ENCODE measurements around the gene BRWD1. TPM values are rescaled to one million over a fixed set of nuclear protein-coding genes. Genes with fewer than 3 reads are reported as not detected.

BRWD1 gene
- total and polyA plus RNA-seq, 2 of the 8 experiments (the other 6 are each of a cell fraction or from before 2014, with no cell fraction given), result 9.3 to 45.2 TPM

DNA sequence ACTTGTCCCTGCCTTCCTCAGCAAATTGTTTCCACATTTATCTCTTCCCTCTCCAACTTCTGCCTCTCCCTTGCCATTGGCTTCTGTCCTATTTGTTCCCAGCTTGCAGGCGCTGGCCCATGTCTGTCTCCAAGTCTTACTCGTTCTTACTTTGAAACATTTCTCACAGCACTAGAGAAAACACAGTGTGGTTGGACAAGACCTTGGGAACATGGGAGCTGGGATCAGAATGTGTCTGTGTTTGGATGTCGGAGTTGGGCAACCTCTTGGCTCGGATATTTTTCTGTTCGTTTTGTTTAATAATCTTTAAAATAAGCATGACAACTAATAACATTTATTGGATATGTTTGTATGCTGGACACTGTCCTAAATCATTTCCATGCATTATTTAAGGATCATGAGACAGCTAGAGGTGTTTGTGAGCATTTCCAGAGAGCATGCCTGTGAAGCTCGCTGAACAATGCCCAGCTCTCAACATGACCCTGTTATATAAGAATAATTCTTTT, 5.9 kb upstream of the BRWD1 start:
- Histone ChIP-seq H3K4ac (replicated peaks; ENCODE audit: insufficient read length, low read depth, low read length) (no peak overlapping the region), H2BK120ac (replicated peaks; ENCODE audit: low read depth, low read length) (no peak overlapping the region), H4K8ac (ENCODE audit: extremely low read depth, insufficient read depth, low read length) (no peak overlapping the region), H3K79me2 (ENCODE audit: control insufficient read depth in 1 of 2, insufficient read depth in 2 of 2, low read length in 2 of 2) (no peaks in the 10 kb centered on the region), H3K14ac (ENCODE audit: insufficient read length) (no peak overlapping the region), H3K56ac (replicated peaks; ENCODE audit: insufficient read length, low read depth, low read length) (no peak overlapping the region), H3K23me2 (ENCODE audit: low read depth, low read length) (peaks cover 4% of the 10 kb centered on the region), H3K9me3 (ENCODE audit: insufficient read depth in 2 of 2, low read depth in 1 of 2, low read length in 1 of 2) (no peaks in the 10 kb centered on the region), H3K79me1 (ENCODE audit: low read depth, low read length) (no peaks in the 10 kb centered on the region), H3K27ac (ENCODE audit: low read depth, low read length) (no peak overlapping the region), H2BK12ac (ENCODE audit: low read depth, low read length) (no peak overlapping the region), H2BK5ac (ENCODE audit: low read depth, low read length) (no peak overlapping the region), H4K20me1 (replicated peaks in 1 of 2; ENCODE audit: control insufficient read depth in 1 of 2, insufficient read depth in 2 of 2, low read length in 2 of 2) (no peaks in the 10 kb centered on the region), H3K23ac (ENCODE audit: insufficient read length) (no peak overlapping the region), H4K91ac (replicated peaks; ENCODE audit: insufficient read length, low read length) (no peak overlapping the region), H4K5ac (ENCODE audit: insufficient read length, low read depth, low read length) (no peak overlapping the region), H2AK5ac (ENCODE audit: low read depth, low read length) (no peak overlapping the region), H3K27me3 (replicated peaks in 1 of 4; ENCODE audit: control insufficient read depth in 3 of 4, extremely low read depth in 1 of 4, insufficient read depth in 3 of 4, low read length in 3 of 4) (no peaks in the 10 kb centered on the region), H2BK15ac (ENCODE audit: low read length) (no peak overlapping the region), H3K36me3 (ENCODE audit: control insufficient read depth in 2 of 4, insufficient read depth in 4 of 4, low read length in 3 of 4) (no peaks in the 10 kb centered on the region), H3K4me1 (replicated peaks in 1 of 4; ENCODE audit: control insufficient read depth in 3 of 4, insufficient read depth in 4 of 4, low read length in 3 of 4) (peaks cover 4 to 5% (median 4%) of the 10 kb centered on the region in 4 experiments; a peak in 5 of 7 replicates), H3K4me2 (ENCODE audit: insufficient read depth in 1 of 2, low read depth in 2 of 2, low read length in 2 of 2) (no peak overlapping the region), H3K4me3 (ENCODE audit: extremely low read depth in 1 of 4, insufficient read depth in 2 of 4, low read depth in 3 of 4, low read length in 4 of 4) (no peak overlapping the region), H3K18ac (ENCODE audit: extremely low read depth, low read length) (no peak overlapping the region), H2BK20ac (ENCODE audit: low read length) (no peak overlapping the region), H3K9ac (replicated peaks in 1 of 4; ENCODE audit: extremely low read depth in 1 of 4, low read depth in 3 of 4, low read length in 3 of 4) (no peak overlapping the region), H2AFZ (ENCODE audit: low read length) (no peak overlapping the region)
- POLR2A ChIA-PET (ENCODE audit: partially characterized antibody), result interaction anchor here (1.0 to 2.1 kb wide), 3 partner anchors 20 to 29 kb away, joined by 4 to 6 read pairs (median 4); no protein-coding TSS in a partner anchor
- CTCF ChIA-PET (ENCODE audit: partially characterized antibody), result interaction anchor here (0.7 kb wide), 1 partner anchor 122 kb away, joined by 3 read pairs; no protein-coding TSS in a partner anchor
- TF ChIP-seq RFX5 (IDR thresholded peaks at IDR 0.05; ENCODE audit: borderline replicate concordance, low read depth, low read length) (no peak), CBX5 (IDR thresholded peaks at IDR 0.05; ENCODE audit: low read depth, low read length) (no peak), CEBPB (IDR thresholded peaks at IDR 0.05; ENCODE audit: low read depth, low read length) (no peak), EP300 (IDR thresholded peaks at IDR 0.05; ENCODE audit: borderline replicate concordance in 1 of 2, low read depth in 2 of 2, low read length in 2 of 2) (no peak), TCF12 (IDR thresholded peaks at IDR 0.05; ENCODE audit: low read depth, low read length) (no peak), BCL11A (IDR thresholded peaks at IDR 0.05; ENCODE audit: low read depth in 2 of 2, low read length in 2 of 2) (no peak), SIRT6 (IDR thresholded peaks at IDR 0.05; ENCODE audit: low read length) (no peak), SIN3A (conservative IDR thresholded peaks at IDR 0.05 in 1 of 2, IDR thresholded peaks at IDR 0.05 in 1 of 2; ENCODE audit: low read depth in 1 of 2, low read length in 2 of 2) (no peak), SRF (IDR thresholded peaks at IDR 0.05; ENCODE audit: low read depth, low read length) (no peak), MAX (IDR thresholded peaks at IDR 0.05) (no peak), TBP (IDR thresholded peaks at IDR 0.05; ENCODE audit: low read depth, low read length) (no peak)
- TF ChIP-seq, protein P1, sequence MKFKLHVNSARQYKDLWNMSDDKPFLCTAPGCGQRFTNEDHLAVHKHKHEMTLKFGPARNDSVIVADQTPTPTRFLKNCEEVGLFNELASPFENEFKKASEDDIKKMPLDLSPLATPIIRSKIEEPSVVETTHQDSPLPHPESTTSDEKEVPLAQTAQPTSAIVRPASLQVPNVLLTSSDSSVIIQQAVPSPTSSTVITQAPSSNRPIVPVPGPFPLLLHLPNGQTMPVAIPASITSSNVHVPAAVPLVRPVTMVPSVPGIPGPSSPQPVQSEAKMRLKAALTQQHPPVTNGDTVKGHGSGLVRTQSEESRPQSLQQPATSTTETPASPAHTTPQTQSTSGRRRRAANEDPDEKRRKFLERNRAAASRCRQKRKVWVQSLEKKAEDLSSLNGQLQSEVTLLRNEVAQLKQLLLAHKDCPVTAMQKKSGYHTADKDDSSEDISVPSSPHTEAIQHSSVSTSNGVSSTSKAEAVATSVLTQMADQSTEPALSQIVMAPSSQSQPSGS (IDR thresholded peaks at IDR 0.05; ENCODE audit: low read length), result no peak
- 93% methylated on average over 6 of the region's 6 CpGs; no CpG with 5 or more reads in 1 of the 2 experiments for WGBS, 2 experiments (ENCODE audit: extremely low coverage in 1 of 2, insufficient coverage in 1 of 2, insufficient read length in 1 of 2, insufficient replicate concordance in 2 of 2, low coverage in 1 of 2, low lambda C conversion rate in 2 of 2, missing lambda C conversion rate in 1 of 2)
- no peak for DNase-seq (ENCODE audit: low read depth in 1 of 2, low spot score in 2 of 2)
- no peak for FAIRE-seq

All from H1 (cell line).